ENCODE results near the gene TGFBR2. TPM values are rescaled to one million over a fixed set of nuclear protein-coding genes. Genes with fewer than 3 reads are reported as not detected.

The TGFBR2 gene
- total RNA-seq, 1 donor from 2014 or later = 39.9 TPM

DNA sequence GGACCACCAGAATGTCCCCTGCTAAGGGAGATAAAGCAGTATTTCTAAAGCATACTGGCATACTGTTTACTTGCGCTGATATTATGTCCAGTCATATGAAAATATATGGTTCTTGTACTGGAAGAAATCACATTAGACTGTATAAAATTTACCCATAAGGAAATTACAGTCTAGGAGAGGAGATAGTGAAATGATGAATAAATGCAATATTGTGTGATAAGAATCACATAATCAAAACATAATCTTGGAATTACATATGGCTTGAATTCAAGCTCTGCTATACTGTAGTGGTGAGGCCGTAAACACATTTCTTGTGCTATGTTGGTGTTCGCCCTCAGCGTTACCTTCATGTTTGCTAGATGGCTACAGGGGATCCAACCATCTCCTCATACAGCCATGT is 20.7 kb upstream of the TGFBR2 start:
- no peak for FAIRE-seq
- TF ChIP-seq EZH2 (IDR thresholded peaks at IDR 0.05; ENCODE audit: insufficient read depth, low read length) = no peak
- TF ChIP-seq, protein P1, sequence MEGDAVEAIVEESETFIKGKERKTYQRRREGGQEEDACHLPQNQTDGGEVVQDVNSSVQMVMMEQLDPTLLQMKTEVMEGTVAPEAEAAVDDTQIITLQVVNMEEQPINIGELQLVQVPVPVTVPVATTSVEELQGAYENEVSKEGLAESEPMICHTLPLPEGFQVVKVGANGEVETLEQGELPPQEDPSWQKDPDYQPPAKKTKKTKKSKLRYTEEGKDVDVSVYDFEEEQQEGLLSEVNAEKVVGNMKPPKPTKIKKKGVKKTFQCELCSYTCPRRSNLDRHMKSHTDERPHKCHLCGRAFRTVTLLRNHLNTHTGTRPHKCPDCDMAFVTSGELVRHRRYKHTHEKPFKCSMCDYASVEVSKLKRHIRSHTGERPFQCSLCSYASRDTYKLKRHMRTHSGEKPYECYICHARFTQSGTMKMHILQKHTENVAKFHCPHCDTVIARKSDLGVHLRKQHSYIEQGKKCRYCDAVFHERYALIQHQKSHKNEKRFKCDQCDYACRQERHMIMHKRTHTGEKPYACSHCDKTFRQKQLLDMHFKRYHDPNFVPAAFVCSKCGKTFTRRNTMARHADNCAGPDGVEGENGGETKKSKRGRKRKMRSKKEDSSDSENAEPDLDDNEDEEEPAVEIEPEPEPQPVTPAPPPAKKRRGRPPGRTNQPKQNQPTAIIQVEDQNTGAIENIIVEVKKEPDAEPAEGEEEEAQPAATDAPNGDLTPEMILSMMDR (IDR thresholded peaks at IDR 0.05; ENCODE audit: insufficient read depth, low read depth, low read length) = no peak
- no peaks in the 10 kb centered on the region for H3K36me3 Mint-ChIP-seq (ENCODE audit: low read depth, unreplicated experiment)

DNA sequence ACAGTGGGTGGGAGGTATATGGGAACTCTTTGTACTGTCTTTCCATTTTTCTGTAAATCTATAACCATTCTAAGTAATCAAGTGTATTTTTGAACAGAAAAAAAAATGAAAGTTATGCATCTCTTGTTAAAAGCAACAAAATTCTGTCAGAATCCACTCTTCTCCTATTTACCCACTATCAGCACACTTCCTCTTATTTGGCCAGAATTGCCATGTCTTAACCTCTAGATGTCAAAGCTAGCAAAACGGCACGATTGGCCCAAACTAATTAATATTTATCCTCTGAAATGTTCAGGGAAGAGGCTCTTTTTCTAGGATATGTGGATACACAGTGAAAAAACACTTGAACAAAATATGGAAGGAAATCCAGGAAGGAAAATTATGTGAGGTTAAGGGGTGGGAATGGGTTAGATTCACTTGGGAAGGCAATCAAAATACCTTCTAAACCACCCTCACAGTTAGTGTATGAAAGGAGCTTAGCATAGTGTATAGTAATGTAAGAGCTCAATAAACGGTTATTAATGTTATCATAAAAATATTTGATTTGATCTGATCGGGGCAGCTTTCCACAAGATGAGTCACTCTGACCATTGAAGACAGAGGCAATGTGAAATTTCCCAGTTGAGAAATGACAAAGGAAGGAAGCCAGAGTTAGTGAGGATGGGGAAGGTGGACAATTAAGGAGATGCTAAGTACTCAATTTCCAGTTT is 20.1 kb upstream of the TGFBR2 start:
- no peak overlapping the region for H3K4me3 Mint-ChIP-seq (ENCODE audit: unreplicated experiment)
- Histone ChIP-seq H3K4me2 (ENCODE audit: low read length) (no peak overlapping the region), H3K9ac (ENCODE audit: low read length) (no peak overlapping the region), H4K20me1 (ENCODE audit: insufficient read depth, low read length) (no peaks in the 10 kb centered on the region), H3K27me3 (ENCODE audit: insufficient read depth, low read length) (no peaks in the 10 kb centered on the region), H2AFZ (ENCODE audit: low read depth, low read length) (no peak overlapping the region), H3K4me3 (ENCODE audit: insufficient read depth, low read depth, low read length) (no peak overlapping the region), H3K27ac (ENCODE audit: low read depth, low read length) (no peak overlapping the region), H3K9me3 (ENCODE audit: insufficient read depth, low read depth, low read length) (no peaks in the 10 kb centered on the region), H3K36me3 (ENCODE audit: insufficient read depth, low read length) (no peaks in the 10 kb centered on the region), H3K79me2 (ENCODE audit: insufficient read depth, low read length) (no peaks in the 10 kb centered on the region), H3K4me1 (ENCODE audit: insufficient read depth, low read length) (no peaks in the 10 kb centered on the region)
- no peaks in the 10 kb centered on the region for H3K4me1 Mint-ChIP-seq (ENCODE audit: low read depth, unreplicated experiment)
- TF ChIP-seq EZH2 (IDR thresholded peaks at IDR 0.05; ENCODE audit: insufficient read depth, low read length) = no peak
- TF ChIP-seq, protein P1 (IDR thresholded peaks at IDR 0.05; ENCODE audit: insufficient read depth, low read depth, low read length) = no peak
- no peak overlapping the region for H3K27ac Mint-ChIP-seq (ENCODE audit: unreplicated experiment)
- no peaks in the 10 kb centered on the region for H3K27me3 Mint-ChIP-seq (ENCODE audit: low read depth, unreplicated experiment)
- no peak for FAIRE-seq
- H3K36me3 Mint-ChIP-seq (ENCODE audit: low read depth, unreplicated experiment) = no peaks in the 10 kb centered on the region
- no peaks in the 10 kb centered on the region for H3K9me3 Mint-ChIP-seq (ENCODE audit: unreplicated experiment)
- no peak for DNase-seq (ENCODE audit: low read depth)

More for the DNA sequence above, 20.7 kb upstream of the TGFBR2 start:
- Mint-ChIP-seq H3K27ac (ENCODE audit: unreplicated experiment) (no peak overlapping the region), H3K4me3 (ENCODE audit: unreplicated experiment) (no peak overlapping the region), H3K27me3 (ENCODE audit: low read depth, unreplicated experiment) (no peaks in the 10 kb centered on the region), H3K4me1 (ENCODE audit: low read depth, unreplicated experiment) (no peaks in the 10 kb centered on the region), H3K9me3 (ENCODE audit: unreplicated experiment) (no peaks in the 10 kb centered on the region)
- H3K27ac ChIP-seq (ENCODE audit: low read depth, low read length) = no peak overlapping the region
- H3K36me3 ChIP-seq (ENCODE audit: insufficient read depth, low read length) = no peaks in the 10 kb centered on the region
- H3K4me1 ChIP-seq (ENCODE audit: insufficient read depth, low read length) = no peaks in the 10 kb centered on the region
- no peaks in the 10 kb centered on the region for H4K20me1 ChIP-seq (ENCODE audit: insufficient read depth, low read length)
- H3K27me3 ChIP-seq (ENCODE audit: insufficient read depth, low read length) = no peaks in the 10 kb centered on the region
- H3K4me2 ChIP-seq (ENCODE audit: low read length) = no peak overlapping the region
- no peak overlapping the region for H3K4me3 ChIP-seq (ENCODE audit: insufficient read depth, low read depth, low read length)
- H3K9ac ChIP-seq (ENCODE audit: low read length) = no peak overlapping the region
- H2AFZ ChIP-seq (ENCODE audit: low read depth, low read length) = no peak overlapping the region
- H3K9me3 ChIP-seq (ENCODE audit: insufficient read depth, low read depth, low read length) = no peaks in the 10 kb centered on the region
- no peaks in the 10 kb centered on the region for H3K79me2 ChIP-seq (ENCODE audit: insufficient read depth, low read length)
- DNase-seq (ENCODE audit: low read depth) = no peak

DNA sequence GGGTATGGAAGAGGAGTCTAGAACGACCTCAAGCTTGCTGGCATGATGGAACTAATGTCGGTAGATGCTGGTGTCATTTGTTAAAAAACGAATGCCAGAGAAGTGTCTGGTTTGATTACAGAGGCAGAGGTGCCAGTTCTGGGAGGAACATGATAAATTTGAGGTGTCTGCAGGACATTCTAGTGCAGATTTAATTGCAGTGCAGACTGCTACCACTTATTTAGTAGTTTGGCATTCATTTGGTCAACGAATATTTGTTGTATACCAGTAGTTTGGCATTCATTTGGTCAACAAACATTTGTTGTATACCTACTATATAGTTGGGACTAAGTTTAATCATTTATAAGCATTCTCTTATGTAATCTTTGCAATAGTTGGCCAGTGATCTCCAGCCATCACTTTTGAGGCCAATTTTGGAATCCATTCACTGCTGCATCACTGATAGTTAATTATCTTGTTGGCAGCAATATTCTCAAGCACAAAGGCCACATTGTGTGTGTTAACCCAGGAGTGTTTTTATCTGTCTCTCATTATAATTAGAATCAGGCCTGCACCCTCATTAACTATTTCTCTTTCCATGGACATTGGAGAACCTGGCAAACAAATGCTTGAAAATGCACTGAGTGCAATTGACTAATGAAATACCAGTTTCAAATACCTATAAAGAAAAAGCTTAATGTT is 19.5 kb upstream of the TGFBR2 start:
- TF ChIP-seq, protein P1 (IDR thresholded peaks at IDR 0.05; ENCODE audit: insufficient read depth, low read depth, low read length) = no peak
- TF ChIP-seq EZH2 (IDR thresholded peaks at IDR 0.05; ENCODE audit: insufficient read depth, low read length) = no peak
- no peak overlapping the region for H3K4me3 Mint-ChIP-seq (ENCODE audit: unreplicated experiment)
- H3K9ac ChIP-seq (ENCODE audit: low read length) = no peak overlapping the region
- DNase-seq (ENCODE audit: low read depth) = peak; percentile 15
- H3K27ac ChIP-seq (ENCODE audit: low read depth, low read length) = no peak overlapping the region
- no peaks in the 10 kb centered on the region for H3K9me3 ChIP-seq (ENCODE audit: insufficient read depth, low read depth, low read length)
- no peaks in the 10 kb centered on the region for H3K4me1 Mint-ChIP-seq (ENCODE audit: low read depth, unreplicated experiment)
- no peaks in the 10 kb centered on the region for H3K36me3 Mint-ChIP-seq (ENCODE audit: low read depth, unreplicated experiment)
- no peak overlapping the region for H2AFZ ChIP-seq (ENCODE audit: low read depth, low read length)
- H4K20me1 ChIP-seq (ENCODE audit: insufficient read depth, low read length) = no peaks in the 10 kb centered on the region
- no peaks in the 10 kb centered on the region for H3K36me3 ChIP-seq (ENCODE audit: insufficient read depth, low read length)
- no peak overlapping the region for H3K27ac Mint-ChIP-seq (ENCODE audit: unreplicated experiment)
- H3K4me3 ChIP-seq (ENCODE audit: insufficient read depth, low read depth, low read length) = no peak overlapping the region
- H3K27me3 Mint-ChIP-seq (ENCODE audit: low read depth, unreplicated experiment) = no peaks in the 10 kb centered on the region
- no peak overlapping the region for H3K4me2 ChIP-seq (ENCODE audit: low read length)
- no peaks in the 10 kb centered on the region for H3K9me3 Mint-ChIP-seq (ENCODE audit: unreplicated experiment)
- no peaks in the 10 kb centered on the region for H3K4me1 ChIP-seq (ENCODE audit: insufficient read depth, low read length)
- H3K27me3 ChIP-seq (ENCODE audit: insufficient read depth, low read length) = no peaks in the 10 kb centered on the region
- no peak for FAIRE-seq
- no peaks in the 10 kb centered on the region for H3K79me2 ChIP-seq (ENCODE audit: insufficient read depth, low read length)
